ENCODE measurements around the gene ZNF624.
"Not testable (repeated sequence)": the region's sequence is repeated elsewhere in the genome, so short reads cannot be mapped to it uniquely, and the experiment has no call there.

GRCh38 chr17:16666907-16667636, 13.4 kb upstream of the ZNF624 start:
- TF ChIP-seq REST (IDR thresholded peaks at IDR 0.05; ENCODE audit: unreplicated experiment); CTCF (conservative IDR thresholded peaks at IDR 0.05; ENCODE audit: low read depth in 2 of 2); POLR2AphosphoS5 (IDR thresholded peaks at IDR 0.05; ENCODE audit: low read depth): not testable (repeated sequence)
